ENCODE data around the gene ZNF529.

GRCh38 chr19:36527341-36527740 is 45.8 kb downstream of the ZNF529 start:
- TF ChIP-seq CTCF (IDR thresholded peaks at IDR 0.05; ENCODE audit: low read depth, low read length, missing input control) (no peak), SP1 (IDR thresholded peaks at IDR 0.05) (no peak), RAD21 (IDR thresholded peaks at IDR 0.05) (no peak), MAX (IDR thresholded peaks at IDR 0.05) (no peak), REST (IDR thresholded peaks at IDR 0.05) (no peak), TAF1 (conservative IDR thresholded peaks at IDR 0.05) (no peak), RXRA (IDR thresholded peaks at IDR 0.05) (no peak), ATF3 (IDR thresholded peaks at IDR 0.05) (no peak), EGR1 (IDR thresholded peaks at IDR 0.05; ENCODE audit: low read depth in 2 of 2) (no peak)
